ENCODE results near the gene KDR. TPM values are rescaled to one million over a fixed set of nuclear protein-coding genes. Genes with fewer than 3 reads are reported as not detected.

Gene KDR
- total and polyA plus RNA-seq, 5 donors from 2014 or later = not detected

DNA sequence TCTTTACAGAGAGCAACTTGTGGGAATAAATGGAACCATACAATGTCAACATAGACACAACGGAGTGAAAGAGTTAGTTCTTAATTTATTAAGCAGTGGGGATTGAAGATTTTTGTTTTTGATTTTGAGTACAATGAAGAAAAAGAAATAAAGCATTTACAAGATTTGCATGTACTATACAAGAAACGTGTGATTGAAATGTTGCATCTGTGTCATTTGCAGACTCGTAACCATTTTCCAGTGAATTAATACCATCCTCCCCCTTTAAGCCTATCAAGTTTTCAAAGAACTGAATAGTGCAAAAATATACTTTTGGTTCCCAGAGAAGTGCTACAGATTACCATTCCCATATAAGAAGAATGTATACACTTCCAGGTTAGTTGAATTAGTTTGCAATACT, 8.6 kb upstream of the KDR start:
- H3K4me1 Mint-ChIP-seq = no peaks in the 10 kb centered on the region
- peaks cover 0 to 2% (median 1%) of the 10 kb centered on the region in 7 donors for H3K9me3 Mint-ChIP-seq
- ATAC-seq (ENCODE audit: low read depth in 2 of 2) (no peak), DNase-seq (no peak)
- no peaks in the 10 kb centered on the region for H3K27me3 ChIP-seq (ENCODE audit: control insufficient read depth, insufficient read depth, low read length)
- no peak overlapping the region for H3K27ac ChIP-seq (ENCODE audit: insufficient read depth, low read length, poor library complexity, severe bottlenecking)
- H3K36me3 ChIP-seq (ENCODE audit: control insufficient read depth, insufficient read depth, low read length) = no peaks in the 10 kb centered on the region
- H3K4me3 Mint-ChIP-seq = no peak overlapping the region
- no peaks in the 10 kb centered on the region for H3K36me3 Mint-ChIP-seq
- peaks cover 5% of the 10 kb centered on the region for H3K27me3 Mint-ChIP-seq
- H3K4me3 ChIP-seq (ENCODE audit: low read depth, low read length) = no peak overlapping the region
- H3K27ac Mint-ChIP-seq = no peak overlapping the region
- no peaks in the 10 kb centered on the region for H3K9me3 ChIP-seq (ENCODE audit: control insufficient read depth in 2 of 2, low read length in 2 of 2)
- no peaks in the 10 kb centered on the region for H3K4me1 ChIP-seq (ENCODE audit: control insufficient read depth, insufficient read depth, low read length, poor library complexity, severe bottlenecking)

DNA sequence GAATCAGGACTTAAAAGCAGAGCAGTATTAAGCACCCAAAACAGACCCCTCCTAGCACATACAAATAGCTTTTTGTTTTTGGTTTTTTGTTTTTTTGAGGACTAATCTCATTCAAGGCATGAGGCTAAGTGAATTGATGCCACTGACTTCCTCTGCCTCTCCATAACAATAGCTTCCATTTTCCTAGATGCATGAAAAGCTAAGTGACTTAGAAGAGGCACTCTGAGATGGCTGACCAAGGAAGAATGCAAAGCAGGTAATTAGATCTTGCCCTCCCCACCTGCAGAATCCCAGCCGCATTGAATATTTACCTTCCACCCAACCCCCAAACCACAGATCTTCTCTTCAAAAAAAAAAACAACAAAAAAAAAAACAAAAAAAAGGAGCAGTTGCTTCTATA, 7.4 kb upstream of the KDR start:
- peaks cover 5% of the 10 kb centered on the region for H3K27me3 Mint-ChIP-seq
- no peaks in the 10 kb centered on the region for H3K27me3 ChIP-seq (ENCODE audit: control insufficient read depth, insufficient read depth, low read length)
- no peaks in the 10 kb centered on the region for H3K4me1 ChIP-seq (ENCODE audit: control insufficient read depth, insufficient read depth, low read length, poor library complexity, severe bottlenecking)
- H3K4me1 Mint-ChIP-seq = no peaks in the 10 kb centered on the region
- no peak for ATAC-seq (ENCODE audit: low read depth in 2 of 2)
- H3K36me3 ChIP-seq (ENCODE audit: control insufficient read depth, insufficient read depth, low read length) = no peaks in the 10 kb centered on the region
- H3K9me3 ChIP-seq (ENCODE audit: control insufficient read depth in 2 of 2, low read length in 2 of 2) = no peaks in the 10 kb centered on the region
- H3K9me3 Mint-ChIP-seq = peaks cover 0 to 2% (median 1%) of the 10 kb centered on the region in 7 donors
- no peaks in the 10 kb centered on the region for H3K36me3 Mint-ChIP-seq
- no peak overlapping the region for H3K4me3 ChIP-seq (ENCODE audit: low read depth, low read length)
- no peak overlapping the region for H3K27ac ChIP-seq (ENCODE audit: insufficient read depth, low read length, poor library complexity, severe bottlenecking)
- no peak overlapping the region for H3K4me3 Mint-ChIP-seq
- H3K27ac Mint-ChIP-seq = no peak overlapping the region
- no peak for DNase-seq

DNA sequence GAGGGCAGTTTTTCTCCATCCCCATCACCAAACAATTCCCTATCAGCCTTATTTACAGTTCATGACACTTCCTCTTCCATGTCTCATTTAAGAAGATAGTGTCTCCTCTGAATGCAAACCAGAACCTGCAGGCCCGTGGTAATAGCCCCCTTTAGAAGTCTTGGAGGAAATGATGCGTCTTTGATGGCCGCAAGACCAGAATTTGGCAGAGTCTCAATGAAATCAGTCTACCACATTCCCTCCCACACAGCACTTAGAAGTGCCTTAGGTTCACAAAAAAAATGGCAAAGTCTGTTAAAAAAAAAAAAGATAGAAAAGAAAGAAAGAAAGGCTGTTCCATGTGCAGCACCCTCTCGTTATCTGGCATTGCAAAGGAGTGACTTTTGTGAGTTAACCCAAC, 2.1 kb upstream of the KDR start:
- no peak for DNase-seq
- no peak overlapping the region for H3K4me3 Mint-ChIP-seq
- Histone ChIP-seq H3K9me3 (ENCODE audit: control insufficient read depth in 2 of 2, low read length in 2 of 2) (no peaks in the 10 kb centered on the region), H3K4me1 (ENCODE audit: control insufficient read depth, insufficient read depth, low read length, poor library complexity, severe bottlenecking) (no peaks in the 10 kb centered on the region), H3K4me3 (ENCODE audit: low read depth, low read length) (no peak overlapping the region), H3K36me3 (ENCODE audit: control insufficient read depth, insufficient read depth, low read length) (no peaks in the 10 kb centered on the region), H3K27me3 (ENCODE audit: control insufficient read depth, insufficient read depth, low read length) (peaks cover 4% of the 10 kb centered on the region), H3K27ac (ENCODE audit: insufficient read depth, low read length, poor library complexity, severe bottlenecking) (no peak overlapping the region)
- H3K36me3 Mint-ChIP-seq = no peaks in the 10 kb centered on the region
- H3K27ac Mint-ChIP-seq = no peak overlapping the region
- H3K9me3 Mint-ChIP-seq = peaks cover 0 to 2% (median 0%) of the 10 kb centered on the region in 7 donors
- H3K4me1 Mint-ChIP-seq = peaks cover 0 to 2% (median 0%) of the 10 kb centered on the region in 4 donors
- ATAC-seq (ENCODE audit: low read depth in 2 of 2) = no peak
- peaks cover 24% of the 10 kb centered on the region for H3K27me3 Mint-ChIP-seq

DNA sequence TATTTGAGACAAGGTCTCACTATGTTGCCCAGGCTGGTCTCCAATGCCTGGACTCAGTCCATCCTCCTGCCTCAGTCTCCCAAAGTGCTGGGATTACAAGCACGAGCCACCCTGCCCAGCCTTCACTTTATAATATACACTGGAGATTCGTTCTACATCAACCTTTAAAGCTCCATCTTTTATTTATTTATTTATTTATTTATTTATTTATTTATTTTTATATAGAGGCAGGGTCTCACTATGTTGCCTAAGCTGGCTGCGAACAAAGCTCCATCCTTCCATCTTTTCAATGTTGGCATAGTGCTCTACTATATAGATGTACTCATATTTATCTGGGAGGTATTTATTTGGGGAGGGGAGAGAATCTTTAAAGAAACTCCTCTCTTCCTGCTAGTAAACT, 1.7 kb upstream of the KDR start:
- no peaks in the 10 kb centered on the region for H3K4me1 ChIP-seq (ENCODE audit: control insufficient read depth, insufficient read depth, low read length, poor library complexity, severe bottlenecking)
- peaks cover 24% of the 10 kb centered on the region for H3K27me3 Mint-ChIP-seq
- H3K27ac Mint-ChIP-seq = no peak overlapping the region
- DNase-seq (no peak), ATAC-seq (ENCODE audit: low read depth in 2 of 2) (no peak)
- no peak overlapping the region for H3K4me3 Mint-ChIP-seq
- H3K36me3 Mint-ChIP-seq = no peaks in the 10 kb centered on the region
- no peak overlapping the region for H3K4me3 ChIP-seq (ENCODE audit: low read depth, low read length)
- H3K36me3 ChIP-seq (ENCODE audit: control insufficient read depth, insufficient read depth, low read length) = no peaks in the 10 kb centered on the region
- peaks cover 0 to 2% (median 0%) of the 10 kb centered on the region in 7 donors for H3K9me3 Mint-ChIP-seq
- H3K9me3 ChIP-seq (ENCODE audit: control insufficient read depth in 2 of 2, low read length in 2 of 2) = no peaks in the 10 kb centered on the region
- H3K4me1 Mint-ChIP-seq = peaks cover 0 to 2% (median 0%) of the 10 kb centered on the region in 4 donors
- H3K27ac ChIP-seq (ENCODE audit: insufficient read depth, low read length, poor library complexity, severe bottlenecking) = no peak overlapping the region
- peaks cover 4% of the 10 kb centered on the region for H3K27me3 ChIP-seq (ENCODE audit: control insufficient read depth, insufficient read depth, low read length)

GRCh38 chr4:55125763-55126541, 557 bp upstream of the KDR start:
- H3K36me3 ChIP-seq (ENCODE audit: control insufficient read depth, insufficient read depth, low read length) = no peaks in the 10 kb centered on the region
- H3K36me3 Mint-ChIP-seq = no peaks in the 10 kb centered on the region
- no peak for DNase-seq
- no peak for ATAC-seq (ENCODE audit: low read depth in 2 of 2)
- H3K27me3 ChIP-seq (ENCODE audit: control insufficient read depth, insufficient read depth, low read length) = peaks cover 4% of the 10 kb centered on the region
- H3K9me3 Mint-ChIP-seq = peaks cover 0 to 2% (median 0%) of the 10 kb centered on the region in 7 donors
- H3K9me3 ChIP-seq (ENCODE audit: control insufficient read depth in 2 of 2, low read length in 2 of 2) = no peaks in the 10 kb centered on the region
- peak overlapping the region in 1 of 4 donors; percentile 38 for H3K4me3 Mint-ChIP-seq
- H3K4me1 ChIP-seq (ENCODE audit: control insufficient read depth, insufficient read depth, low read length, poor library complexity, severe bottlenecking) = no peaks in the 10 kb centered on the region
- H3K27ac Mint-ChIP-seq = no peak overlapping the region
- H3K27ac ChIP-seq (ENCODE audit: insufficient read depth, low read length, poor library complexity, severe bottlenecking) = no peak overlapping the region
- H3K27me3 Mint-ChIP-seq = peaks cover 24% of the 10 kb centered on the region
- no peak overlapping the region for H3K4me3 ChIP-seq (ENCODE audit: low read depth, low read length)
- peaks cover 0 to 2% (median 0%) of the 10 kb centered on the region in 4 donors for H3K4me1 Mint-ChIP-seq

DNA sequence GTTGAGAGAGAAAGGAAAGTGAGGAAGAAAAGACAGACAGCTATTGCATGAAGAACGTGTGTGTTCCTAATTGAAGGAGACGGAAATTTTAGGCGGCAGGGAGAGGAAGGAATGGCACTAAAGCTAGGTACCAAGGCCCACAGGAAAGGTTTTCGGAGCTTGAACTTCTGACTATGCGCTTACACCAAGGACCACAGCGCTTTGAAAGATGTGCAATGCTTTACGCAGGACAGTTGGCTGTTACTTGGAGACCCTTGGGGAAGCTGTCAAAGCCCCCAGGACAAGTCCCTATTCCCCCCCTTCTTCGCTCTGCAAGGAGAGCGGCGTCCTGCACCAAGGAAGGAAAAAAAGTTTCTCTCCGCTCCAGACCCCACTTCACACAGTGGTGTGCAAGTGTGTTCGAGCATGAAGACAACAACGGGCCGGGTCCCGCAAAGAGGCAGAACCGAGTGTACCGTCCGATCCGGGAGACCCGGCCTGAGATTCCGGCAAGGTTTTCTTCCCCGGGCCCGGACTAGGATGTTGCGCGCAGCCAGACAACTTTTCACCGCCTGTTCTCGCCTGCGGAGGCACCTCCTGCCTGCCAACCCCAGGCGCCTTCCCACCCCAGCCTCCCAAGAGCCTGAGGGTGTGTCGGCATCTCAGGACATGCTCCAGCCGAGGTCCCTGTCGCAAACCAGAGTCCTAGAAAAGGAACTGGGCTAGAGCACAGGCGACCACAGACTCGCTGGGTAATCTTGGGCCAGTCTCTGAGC, 896 bp downstream of the KDR start:
- Histone ChIP-seq H3K27ac (ENCODE audit: insufficient read depth, low read length, poor library complexity, severe bottlenecking) (no peak overlapping the region), H3K9me3 (ENCODE audit: control insufficient read depth in 2 of 2, low read length in 2 of 2) (no peaks in the 10 kb centered on the region), H3K36me3 (ENCODE audit: control insufficient read depth, insufficient read depth, low read length) (no peaks in the 10 kb centered on the region), H3K4me1 (ENCODE audit: control insufficient read depth, insufficient read depth, low read length, poor library complexity, severe bottlenecking) (no peaks in the 10 kb centered on the region), H3K27me3 (ENCODE audit: control insufficient read depth, insufficient read depth, low read length) (peaks cover 4% of the 10 kb centered on the region), H3K4me3 (ENCODE audit: low read depth, low read length) (no peak overlapping the region)
- peaks cover 0 to 1% (median 0%) of the 10 kb centered on the region in 7 donors for H3K9me3 Mint-ChIP-seq
- no peak for ATAC-seq (ENCODE audit: low read depth in 2 of 2)
- no peak overlapping the region for H3K4me3 Mint-ChIP-seq
- H3K27ac Mint-ChIP-seq = no peak overlapping the region
- peaks cover 0 to 2% (median 0%) of the 10 kb centered on the region in 4 donors for H3K4me1 Mint-ChIP-seq
- no peak for DNase-seq
- H3K27me3 Mint-ChIP-seq = peaks cover 24% of the 10 kb centered on the region
- no peaks in the 10 kb centered on the region for H3K36me3 Mint-ChIP-seq

- H3K4me3 ChIP-seq (ENCODE audit: low read depth, low read length) = no peak overlapping the region
- no peaks in the 10 kb centered on the region for H3K9me3 ChIP-seq (ENCODE audit: control insufficient read depth in 2 of 2, low read length in 2 of 2)
- Mint-ChIP-seq H3K27ac (no peak overlapping the region), H3K9me3 (peaks cover 0 to 1% (median 0%) of the 10 kb centered on the region in 7 donors), H3K4me3 (no peak overlapping the region), H3K4me1 (peaks cover 0 to 2% (median 0%) of the 10 kb centered on the region in 4 donors), H3K27me3 (peaks cover 24% of the 10 kb centered on the region), H3K36me3 (no peaks in the 10 kb centered on the region)
- H3K36me3 ChIP-seq (ENCODE audit: control insufficient read depth, insufficient read depth, low read length) = no peaks in the 10 kb centered on the region
- peaks cover 4% of the 10 kb centered on the region for H3K27me3 ChIP-seq (ENCODE audit: control insufficient read depth, insufficient read depth, low read length)
- DNase-seq (no peak), ATAC-seq (ENCODE audit: low read depth in 2 of 2) (no peak)
- no peak overlapping the region for H3K27ac ChIP-seq (ENCODE audit: insufficient read depth, low read length, poor library complexity, severe bottlenecking)
- H3K4me1 ChIP-seq (ENCODE audit: control insufficient read depth, insufficient read depth, low read length, poor library complexity, severe bottlenecking) = no peaks in the 10 kb centered on the region
These were observed 1.6 kb downstream of the KDR start for GRCh38 chr4:55123791-55124190.
